OCI-LY7 (cell line): ENCODE results near the gene BTBD17. TPM values are rescaled to one million over a fixed set of nuclear protein-coding genes. Genes with fewer than 3 reads are reported as not detected.

Experiments
- BruUV-seq: library from RNA; stranded (reverse); fragments of 400-500 nt; replicated peaks from 2 replicates; lab custom pipeline; 2021; lab: Mats Ljungman, UMichigan
- CTCF ChIA-PET: fragments of 300-600 bp; sonication (Branson Sonifier 250); formaldehyde crosslinking; loops from one replicate; lab custom pipeline; 2022; ENCODE audit warnings: antibody characterized with exemption; ENCODE audit not compliant: unreplicated experiment; lab: Charles Lee
- POLR2A ChIA-PET: fragments of 300-600 bp; sonication (Branson Sonifier 250); formaldehyde crosslinking; loops from one replicate; lab custom pipeline; 2022; ENCODE audit warnings: antibody characterized with exemption; lab: Charles Lee
- DNase-seq: peaks from one replicate; pipeline ENCODE4 v3.0.0-alpha.2; 2015; ENCODE audit warnings: low spot score
- H2AFZ ChIP-seq: fragments of 200-600 bp; sonication (generic), shearing (Covaris generic); 2 replicates; pipeline ENCODE4 v1.6.1; 2014; ENCODE audit warnings: mild to moderate bottlenecking, antibody characterized with exemption, low read length, moderate library complexity
- H3K27ac ChIP-seq: fragments of 200-600 bp; sonication (generic); 2 replicates; pipeline ENCODE4 v1.5.1; 2014; ENCODE audit warnings: mixed run types, low read depth, mild to moderate bottlenecking, moderate library complexity, low read length, inconsistent platforms; ENCODE audit not compliant: poor library complexity, severe bottlenecking
- H3K36me3 ChIP-seq: fragments of 200-600 bp; sonication (generic); 2 replicates; pipeline ENCODE4 v1.6.1; 2014; ENCODE audit warnings: mild to moderate bottlenecking, antibody characterized with exemption, low read length, moderate library complexity, mixed read lengths; ENCODE audit not compliant: insufficient read depth
- H3K4me1 ChIP-seq: fragments of 200-600 bp; sonication (generic); 2 replicates; pipeline ENCODE4 v1.5.1; 2014; ENCODE audit warnings: mild to moderate bottlenecking, low read length; ENCODE audit not compliant: insufficient read depth, poor library complexity, severe bottlenecking
- H3K4me2 ChIP-seq: fragments of 200-600 bp; sonication (generic); 2 replicates; pipeline ENCODE4 v1.6.1; 2014; ENCODE audit warnings: mild to moderate bottlenecking, low read length
- H3K4me3 ChIP-seq: fragments of 200-600 bp; sonication (generic); 2 replicates; pipeline ENCODE4 v1.5.1; 2014; ENCODE audit warnings: mild to moderate bottlenecking, low read depth, low read length; ENCODE audit not compliant: poor library complexity, severe bottlenecking
- H3K79me2 ChIP-seq: fragments of 200-600 bp; sonication (generic); 2 replicates; pipeline ENCODE4 v1.6.1; 2016; ENCODE audit warnings: low read depth, mild to moderate bottlenecking, low read length, moderate library complexity, mixed read lengths; ENCODE audit not compliant: insufficient read depth
- H3K9me2 ChIP-seq: fragments of 200-600 bp; sonication (generic); 2 replicates; pipeline ENCODE4 v1.6.1; 2016; ENCODE audit warnings: mild to moderate bottlenecking, low read length, mixed read lengths; ENCODE audit not compliant: insufficient read depth
- H3K9me3 ChIP-seq: fragments of 200-600 bp; sonication (generic); 2 replicates; pipeline ENCODE4 v1.6.1; 2014; ENCODE audit warnings: mild to moderate bottlenecking, mixed run types, low read length, mixed read lengths
- H4K20me1 ChIP-seq: fragments of 200-600 bp; sonication (generic); 2 replicates; pipeline ENCODE4 v1.6.1; 2014; ENCODE audit warnings: mild to moderate bottlenecking, antibody characterized with exemption, low read length, moderate library complexity, mixed read lengths; ENCODE audit not compliant: insufficient read depth
- EZH2phosphoT487 ChIP-seq: fragments of 200-600 bp; sonication (generic); IDR thresholded peaks from 2 replicates; pipeline ENCODE4 v1.6.1; 2018; ENCODE audit warnings: low read depth, borderline replicate concordance, mild to moderate bottlenecking, mixed run types, antibody characterized with exemption, low read length, moderate library complexity, mixed read lengths
- intact Hi-C: fragments of 100-400 bp; cut with micrococcal nuclease; formaldehyde crosslinking; loops from one replicate; pipeline ENCODE4 v1.10.0; 2022; ENCODE audit not compliant: unreplicated experiment
- total RNA-seq, 2 experiments: library from RNA; depleted of rRNA in 1 of 2; stranded (reverse); fragments of >200 nt in 1 of 2; shearing (Covaris generic) in 1 of 2; gene quantifications; 2 replicates each; pipeline ENCODE4 v1.2.3, GENCODE V29; 2014 to 2022
- TF ChIP-seq, protein P1 (sequence below): fragments of 200-600 bp; sonication (generic); conservative IDR thresholded peaks from 2 replicates; pipeline ENCODE4 v1.5.1; 2014; ENCODE audit warnings: mild to moderate bottlenecking, antibody characterized with exemption, low read length, moderate library complexity, mixed read lengths

BTBD17 gene
- total RNA-seq, 2 experiments from 2014 or later, result not detected

GRCh38 chr17:74394275-74394950 is 32.7 kb upstream of the BTBD17 start:
- no peaks in the 10 kb centered on the region for H4K20me1 ChIP-seq
- no peak for TF ChIP-seq EZH2phosphoT487
- TF ChIP-seq, protein P1, sequence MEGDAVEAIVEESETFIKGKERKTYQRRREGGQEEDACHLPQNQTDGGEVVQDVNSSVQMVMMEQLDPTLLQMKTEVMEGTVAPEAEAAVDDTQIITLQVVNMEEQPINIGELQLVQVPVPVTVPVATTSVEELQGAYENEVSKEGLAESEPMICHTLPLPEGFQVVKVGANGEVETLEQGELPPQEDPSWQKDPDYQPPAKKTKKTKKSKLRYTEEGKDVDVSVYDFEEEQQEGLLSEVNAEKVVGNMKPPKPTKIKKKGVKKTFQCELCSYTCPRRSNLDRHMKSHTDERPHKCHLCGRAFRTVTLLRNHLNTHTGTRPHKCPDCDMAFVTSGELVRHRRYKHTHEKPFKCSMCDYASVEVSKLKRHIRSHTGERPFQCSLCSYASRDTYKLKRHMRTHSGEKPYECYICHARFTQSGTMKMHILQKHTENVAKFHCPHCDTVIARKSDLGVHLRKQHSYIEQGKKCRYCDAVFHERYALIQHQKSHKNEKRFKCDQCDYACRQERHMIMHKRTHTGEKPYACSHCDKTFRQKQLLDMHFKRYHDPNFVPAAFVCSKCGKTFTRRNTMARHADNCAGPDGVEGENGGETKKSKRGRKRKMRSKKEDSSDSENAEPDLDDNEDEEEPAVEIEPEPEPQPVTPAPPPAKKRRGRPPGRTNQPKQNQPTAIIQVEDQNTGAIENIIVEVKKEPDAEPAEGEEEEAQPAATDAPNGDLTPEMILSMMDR, result no peak
- no peaks in the 10 kb centered on the region for H3K79me2 ChIP-seq
- H3K4me2 ChIP-seq, result no peak overlapping the region
- no peaks in the 10 kb centered on the region for H3K9me2 ChIP-seq
- CTCF ChIA-PET, result no interaction called here
- no peaks in the 10 kb centered on the region for H3K4me1 ChIP-seq
- no peaks in the 10 kb centered on the region for H3K9me3 ChIP-seq
- no TSS peak for BruUV-seq
- no peak overlapping the region for H3K27ac ChIP-seq
- no peaks in the 10 kb centered on the region for H3K36me3 ChIP-seq
- intact Hi-C loops, result no loop called here
- no peak for DNase-seq
- H3K4me3 ChIP-seq, result no peak overlapping the region
- POLR2A ChIA-PET, result interaction anchor here (0.6 to 0.8 kb wide), 2 partner anchors 50 to 203 kb away, joined by 3 read pairs; no protein-coding TSS in a partner anchor
- H2AFZ ChIP-seq, result no peak overlapping the region

GRCh38 chr17:74393346-74393942 is 31.8 kb upstream of the BTBD17 start:
- TF ChIP-seq EZH2phosphoT487, result no peak
- TF ChIP-seq, protein P1, result no peak
- Histone ChIP-seq H3K9me3 (no peaks in the 10 kb centered on the region), H3K4me3 (no peak overlapping the region), H3K4me2 (no peak overlapping the region), H3K36me3 (no peaks in the 10 kb centered on the region), H3K9me2 (no peaks in the 10 kb centered on the region), H4K20me1 (no peaks in the 10 kb centered on the region), H3K4me1 (no peaks in the 10 kb centered on the region), H3K27ac (no peak overlapping the region), H2AFZ (peak overlapping the region; percentile 46; the same call in 1 of the 2 replicates), H3K79me2 (no peaks in the 10 kb centered on the region)
- BruUV-seq, result no TSS peak
- ChIA-PET POLR2A (interaction anchor here (0.5 to 2.1 kb wide), 6 partner anchors 14 to 198 kb away, joined by 3 to 7 read pairs (median 4); no protein-coding TSS in a partner anchor), CTCF (interaction anchor here (0.6 to 1.3 kb wide), 2 partner anchors 35 to 64 kb away, joined by 3 read pairs; no protein-coding TSS in a partner anchor)
- no peak for DNase-seq
- intact Hi-C loops, result no loop called here
